GM12878 (cell line): ENCODE data around the gene HCN3. TPM values are rescaled to one million over a fixed set of nuclear protein-coding genes. Genes with fewer than 3 reads are reported as not detected.
A peak's percentile ranks its signal among the peaks of the same experiment; 100 is the strongest.

Experiments used
- ATF7 ChIP-seq: fragments of 450-650 bp; IDR thresholded peaks from 2 replicates; pipeline ENCODE4 v1.6.1; 2016; ENCODE audit warnings: low read depth, mild to moderate bottlenecking
- BMI1 ChIP-seq: fragments of 450-650 bp; IDR thresholded peaks from 2 replicates; pipeline ENCODE4 v1.6.1; 2016; ENCODE audit warnings: mild to moderate bottlenecking, moderate library complexity, borderline replicate concordance
- E2F8 ChIP-seq: fragments of 450-650 bp; IDR thresholded peaks from 2 replicates; pipeline ENCODE4 v1.6.1; 2018; ENCODE audit warnings: mild to moderate bottlenecking, low read depth, moderate library complexity; ENCODE audit not compliant: partially characterized antibody
- EED ChIP-seq: sonication (generic); IDR thresholded peaks from 2 replicates; pipeline ENCODE4 v1.6.1; 2016; ENCODE audit warnings: antibody characterized with exemption, low read depth
- JUNB ChIP-seq: IDR thresholded peaks from 2 replicates; pipeline ENCODE4 v1.6.1; 2016; ENCODE audit warnings: antibody characterized with exemption, mild to moderate bottlenecking
- KDM1A ChIP-seq: fragments of 200-600 bp; sonication (generic); IDR thresholded peaks from 2 replicates; pipeline ENCODE4 v1.6.1; 2016; ENCODE audit warnings: borderline replicate concordance
- KLF5 ChIP-seq: fragments of 450-650 bp; IDR thresholded peaks from 2 replicates; pipeline ENCODE4 v1.6.1; 2014; ENCODE audit warnings: mild to moderate bottlenecking; ENCODE audit not compliant: partially characterized antibody
- MEF2A ChIP-seq: IDR thresholded peaks from 2 replicates; pipeline ENCODE4 v1.6.1; 2011; ENCODE audit warnings: low read depth, mild to moderate bottlenecking, low read length, moderate library complexity; ENCODE audit not compliant: insufficient read depth
- MTA3 ChIP-seq: IDR thresholded peaks from 2 replicates; pipeline ENCODE4 v1.6.1; 2012; ENCODE audit warnings: low read length, inconsistent platforms, borderline replicate concordance
- MYB ChIP-seq: fragments of 150-350 bp; IDR thresholded peaks from 2 replicates; pipeline ENCODE4 v1.6.1; 2014; ENCODE audit warnings: mild to moderate bottlenecking, low read depth, low read length, borderline replicate concordance
- NFIC ChIP-seq: IDR thresholded peaks from 2 replicates; pipeline ENCODE4 v1.6.1; 2012; ENCODE audit warnings: low read depth, mild to moderate bottlenecking, inconsistent platforms, low read length, moderate library complexity
- NFXL1 ChIP-seq: fragments of 450-650 bp; IDR thresholded peaks from 2 replicates; pipeline ENCODE4 v1.6.1; 2017; ENCODE audit warnings: antibody characterized with exemption, mild to moderate bottlenecking, borderline replicate concordance
- PAX5 ChIP-seq: IDR thresholded peaks from 2 replicates; pipeline ENCODE4 v1.6.1; 2011; ENCODE audit warnings: low read depth, low read length, borderline replicate concordance
- PAX8 ChIP-seq: fragments of 450-650 bp; IDR thresholded peaks from 2 replicates; pipeline ENCODE4 v1.6.1; 2017; ENCODE audit warnings: mild to moderate bottlenecking, moderate library complexity
- PML ChIP-seq: IDR thresholded peaks from 2 replicates; pipeline ENCODE4 v1.6.1; 2012; ENCODE audit warnings: low read length, inconsistent platforms
- RCOR1 ChIP-seq: conservative IDR thresholded peaks from 2 replicates; pipeline ENCODE4 v1.6.1; 2012; ENCODE audit warnings: low read depth, low read length, improper control_type of control experiment
- REST ChIP-seq: IDR thresholded peaks from 2 replicates; pipeline ENCODE4 v1.6.1; 2012; ENCODE audit warnings: mild to moderate bottlenecking, low read depth, low read length
- SIX5 ChIP-seq: IDR thresholded peaks from 2 replicates; pipeline ENCODE4 v1.6.1; 2011; ENCODE audit warnings: mild to moderate bottlenecking, low read depth, low read length, moderate library complexity; ENCODE audit not compliant: severe bottlenecking
- SMARCA5 ChIP-seq: fragments of 450-650 bp; IDR thresholded peaks from 2 replicates; pipeline ENCODE4 v1.6.1; 2017; ENCODE audit warnings: mild to moderate bottlenecking
- SREBF1 ChIP-seq: IDR thresholded peaks from 2 replicates; pipeline ENCODE4 v1.6.1; 2012; ENCODE audit warnings: mild to moderate bottlenecking, low read length
- SREBF2 ChIP-seq: IDR thresholded peaks from 2 replicates; pipeline ENCODE4 v1.6.1; 2012; ENCODE audit warnings: mild to moderate bottlenecking, low read length
- TBL1XR1 ChIP-seq: IDR thresholded peaks from 2 replicates; pipeline ENCODE4 v1.6.1; 2012; ENCODE audit warnings: low read depth, low read length, improper control_type of control experiment
- TCF12 ChIP-seq: IDR thresholded peaks from 2 replicates; pipeline ENCODE4 v1.6.1; 2011; ENCODE audit warnings: low read depth, mild to moderate bottlenecking, low read length
- YY1 ChIP-seq: IDR thresholded peaks from 2 replicates; pipeline ENCODE4 v1.6.1; 2011; ENCODE audit warnings: low read depth, mild to moderate bottlenecking, low read length
- polyA plus RNA-seq, 11 experiments: library from polyadenylated mRNA; depleted of rRNA in 4 of 11; unstranded in 6 of 11; stranded (reverse) in 5 of 11; fragments of >200 nt; fragmentation: Nextera tagmentation in 4 of 11; fragmentation: Illumina TruSeq in 1 of 11; extraction: Ambion mirVana in 4 of 11; extraction: Trizol in 1 of 11; gene quantifications; 1 replicate in 1 of 11; 2 replicates in 10 of 11; pipeline versions ENCODE4 v1.2.1 to v1.2.3, GENCODE V29; 2011 to 2016; ENCODE audit warnings: inconsistent platforms in 2 of 11, missing spikeins in 2 of 11, low read depth in 1 of 11
- total RNA-seq, 4 experiments: library from RNA; depleted of rRNA in 3 of 4; stranded (reverse); fragments of >200 nt in 3 of 4; fragmentation: Illumina TruSeq in 1 of 4; extraction: Trizol in 1 of 4; gene quantifications; 2 replicates each; pipeline versions ENCODE4 v1.2.1 to v1.2.3, GENCODE V29; 2013 to 2021

HCN3 gene
- total and polyA plus RNA-seq, 10 of the 15 experiments (the other 5 are each of a cell fraction or from before 2014, with no cell fraction given) = 0.08 to 4.1 (median 1.8) TPM

GRCh38 chr1:155308493-155309422 is 31.5 kb downstream of the HCN3 start, which contains the start of gene FDPS (continued):
- TF ChIP-seq E2F8 (peak; percentile 62), YY1 (peak; percentile 82), MTA3 (no peak), KLF5 (no peak), SREBF1 (peak; percentile 69; the same call in 1 of the 2 replicates), MYB (no peak), BMI1 (no peak), EED (peak; percentile 16; the same call in 1 of the 2 replicates), KDM1A (no peak), JUNB (no peak), ATF7 (0 out of 2 replicates have a peak, but pooled peaks have one; percentile 62), REST (0 out of 2 replicates have a peak, but pooled peaks have one; percentile 43), PML (peak; percentile 73; the same call in 1 of the 2 replicates), TCF12 (no peak; the same call in 1 of the 2 replicates), NFIC (no peak), PAX5 (peak; percentile 65), SIX5 (peak; percentile 83), SMARCA5 (no peak), PAX8 (no peak), TBL1XR1 (peak; percentile 56; the same call in 1 of the 2 replicates), SREBF2 (peak; percentile 78; the same call in 1 of the 2 replicates), RCOR1 (0 out of 2 replicates have a peak, but pooled peaks have one; percentile 32), MEF2A (no peak), NFXL1 (no peak)
